Fibroblast of skin of abdomen (primary cell): ENCODE results near the gene LDLRAD4.
A peak's percentile ranks its signal among the peaks of the same experiment; 100 is the strongest.

Experiments
- DNase-seq: peaks from one replicate; pipeline ENCODE4 v3.0.0-alpha.2; 2013

LDLRAD4 gene

DNA sequence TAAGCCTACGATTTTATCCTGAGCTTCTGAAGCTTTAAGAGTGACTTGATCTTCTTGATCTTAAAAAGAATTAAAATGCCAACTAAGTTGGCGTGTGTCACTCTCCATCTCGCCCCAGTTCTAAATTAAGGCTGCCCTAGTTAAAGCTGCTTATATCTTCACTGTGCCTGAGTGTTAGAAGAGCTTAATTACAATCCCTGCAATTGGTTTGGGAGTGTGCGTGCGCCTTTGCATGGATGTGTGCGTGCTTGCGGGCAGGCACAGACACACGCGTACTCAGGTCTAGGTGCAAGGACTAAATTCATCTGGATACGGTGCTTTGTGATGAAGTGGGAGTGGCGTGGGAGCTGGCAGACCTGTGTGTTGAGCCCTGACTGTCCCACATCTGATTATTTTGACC, 306.3 kb downstream of the LDLRAD4 start:
- DNase-seq: no peak

DNA sequence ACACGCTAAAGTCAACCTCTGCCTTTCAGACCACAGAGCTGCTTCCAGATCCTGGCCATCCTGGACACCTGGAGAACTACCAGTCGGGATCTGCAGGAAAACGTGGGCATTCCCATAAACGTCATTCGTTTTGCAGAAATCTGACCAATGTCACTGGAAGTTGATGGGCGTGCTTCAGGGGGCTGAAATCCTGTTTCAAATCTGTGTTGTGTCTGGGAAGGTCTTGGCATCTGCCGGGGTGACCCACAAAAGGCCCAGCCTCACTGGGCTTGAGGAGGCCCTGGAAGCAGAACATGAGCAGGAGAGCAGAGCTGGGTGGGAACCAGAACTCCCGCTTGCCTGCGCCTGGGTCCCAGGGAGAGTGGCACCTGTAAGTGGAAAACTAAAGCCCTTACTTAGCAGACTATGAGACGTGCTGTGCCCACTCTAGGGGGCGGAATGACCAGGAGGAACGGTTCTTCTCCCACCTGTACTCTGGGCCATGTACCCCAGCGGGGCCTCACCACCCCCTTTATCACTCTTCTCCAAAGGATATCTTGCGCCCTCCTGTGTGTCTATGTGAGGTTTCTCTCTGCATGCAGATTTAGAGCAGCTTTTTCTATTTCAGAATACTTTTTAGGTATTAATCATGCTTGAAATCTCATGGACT, 306.9 kb downstream of the LDLRAD4 start:
- DNase-seq: no peak

DNA sequence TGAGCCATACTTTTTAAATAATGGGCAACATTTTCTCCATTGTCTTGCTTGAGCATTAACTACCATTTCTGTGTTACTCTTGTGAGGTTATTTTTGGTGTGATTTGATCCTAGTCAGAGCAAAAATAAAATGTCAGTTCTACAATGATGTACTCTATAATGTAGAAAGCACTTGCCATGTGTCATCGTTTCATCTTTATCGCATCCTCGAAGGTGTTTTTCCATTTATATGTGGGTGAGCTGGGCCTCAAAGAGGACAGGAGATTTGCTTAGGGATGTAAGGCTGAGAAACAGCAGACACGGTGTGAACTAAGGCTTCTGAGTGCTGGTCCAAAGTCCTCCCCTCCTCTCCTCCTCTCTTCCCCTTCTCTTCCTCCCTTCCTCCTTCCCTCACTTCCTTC, 308.0 kb downstream of the LDLRAD4 start:
- no peak for DNase-seq

DNA sequence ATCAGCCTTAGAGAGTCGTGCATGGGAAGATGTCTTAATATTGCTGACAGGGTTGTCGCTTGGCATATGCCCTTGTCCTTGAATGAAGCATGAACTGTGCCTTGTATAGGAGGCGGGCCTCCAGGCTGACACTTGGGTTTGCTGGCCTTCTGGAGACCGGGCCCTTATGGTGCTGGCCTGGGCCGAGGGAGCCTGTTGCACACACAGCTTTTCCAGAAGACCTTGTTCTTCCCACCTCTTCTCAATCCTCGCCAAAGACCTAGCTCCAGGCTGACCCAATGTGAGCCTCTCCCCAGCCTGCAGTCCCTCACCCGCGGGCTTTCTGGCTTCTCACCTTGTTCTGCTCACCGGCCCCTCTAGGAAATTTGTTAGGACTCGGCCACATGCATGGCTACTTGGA, 308.7 kb downstream of the LDLRAD4 start:
- no peak for DNase-seq

DNA sequence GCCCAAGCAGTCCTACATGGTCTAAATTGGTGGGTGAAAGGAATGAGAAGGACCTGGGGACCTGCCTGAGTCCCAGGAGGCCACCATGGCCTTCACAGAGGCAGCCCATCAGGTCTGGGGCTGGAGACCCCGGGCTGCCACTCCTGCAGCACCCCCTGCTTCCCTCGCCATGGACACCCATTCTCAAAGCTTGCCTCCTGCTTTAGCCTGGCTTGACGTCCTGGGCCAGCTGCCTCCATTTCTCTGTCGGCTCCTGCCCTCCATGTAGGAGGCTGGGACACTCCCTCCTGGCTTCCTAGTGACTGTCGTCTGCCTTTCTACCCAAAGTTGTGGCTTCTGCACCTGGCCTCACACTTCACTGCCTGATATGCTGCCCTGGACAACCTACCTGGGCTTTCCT, 309.2 kb downstream of the LDLRAD4 start:
- no peak for DNase-seq

DNA sequence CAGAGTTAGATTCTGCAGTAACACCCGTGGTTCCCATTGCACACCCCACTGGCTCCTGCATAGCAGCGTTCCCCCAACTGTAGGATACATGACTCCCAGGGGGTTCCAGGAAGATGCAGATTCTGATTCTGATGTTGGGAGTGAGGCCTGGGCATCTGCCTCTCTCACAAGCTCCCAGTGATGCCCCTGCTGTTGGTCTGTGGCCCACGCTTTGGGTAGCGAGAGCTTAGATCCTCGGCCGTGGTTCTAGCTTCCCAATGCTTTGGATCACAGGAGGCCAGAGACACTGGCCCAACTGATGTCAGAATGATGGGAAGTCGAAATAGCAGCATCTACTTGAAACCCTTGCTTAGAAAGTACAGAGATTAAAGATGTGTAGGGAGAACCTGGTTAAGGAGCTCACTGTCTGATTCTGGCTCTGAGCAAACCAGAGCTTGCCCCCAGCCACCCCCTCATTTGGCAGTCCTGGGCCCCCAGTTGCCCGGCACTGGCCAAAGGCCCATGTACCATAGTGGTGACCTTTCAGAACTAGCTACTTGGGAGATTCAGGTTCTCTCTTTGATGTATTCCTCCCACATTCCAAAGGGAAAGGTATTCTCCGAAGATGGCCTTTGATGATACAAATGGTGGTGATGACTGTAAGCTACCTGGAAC, 310.3 kb downstream of the LDLRAD4 start:
- no peak for DNase-seq

DNA sequence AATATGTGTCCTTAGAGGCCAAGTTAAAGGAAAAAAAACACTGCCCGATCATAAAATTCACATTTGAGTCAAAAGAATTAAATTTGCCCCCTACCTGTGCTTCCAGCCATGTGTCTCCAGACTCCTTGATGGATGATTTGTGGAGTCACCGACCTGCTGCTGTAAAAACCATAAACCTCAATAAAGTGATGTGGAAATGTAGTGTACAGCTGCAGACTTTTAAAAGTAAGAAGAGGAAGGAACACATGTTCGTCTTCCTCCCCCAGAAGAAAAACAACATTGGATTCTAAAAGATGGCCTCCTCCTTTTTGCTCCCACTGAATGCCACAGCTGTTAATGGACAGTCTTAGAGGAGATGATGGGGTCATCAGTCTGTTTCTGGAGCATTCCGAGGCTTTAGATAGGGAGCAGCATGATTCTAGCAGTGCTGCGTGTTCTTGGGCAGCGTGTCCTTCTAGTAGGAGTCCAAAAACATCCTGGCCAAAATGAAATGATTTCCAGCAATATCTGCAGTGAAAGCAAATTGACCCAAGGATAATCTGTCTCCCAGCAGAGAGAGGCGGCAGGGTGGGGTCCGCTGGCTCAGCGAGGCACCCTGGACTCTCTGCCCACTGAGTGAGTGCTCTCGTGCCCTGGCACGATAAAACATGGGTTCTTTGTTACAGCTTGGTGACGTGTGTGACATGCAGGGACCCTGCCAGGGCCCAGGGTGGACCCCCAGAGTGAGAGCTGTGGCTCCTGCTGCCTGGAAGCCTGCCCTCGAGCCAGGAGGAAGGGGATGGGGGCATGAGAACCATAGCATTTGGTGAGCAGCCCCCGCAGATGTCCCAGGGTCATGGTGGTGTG, 311.7 kb downstream of the LDLRAD4 start:
- no peak for DNase-seq

DNA sequence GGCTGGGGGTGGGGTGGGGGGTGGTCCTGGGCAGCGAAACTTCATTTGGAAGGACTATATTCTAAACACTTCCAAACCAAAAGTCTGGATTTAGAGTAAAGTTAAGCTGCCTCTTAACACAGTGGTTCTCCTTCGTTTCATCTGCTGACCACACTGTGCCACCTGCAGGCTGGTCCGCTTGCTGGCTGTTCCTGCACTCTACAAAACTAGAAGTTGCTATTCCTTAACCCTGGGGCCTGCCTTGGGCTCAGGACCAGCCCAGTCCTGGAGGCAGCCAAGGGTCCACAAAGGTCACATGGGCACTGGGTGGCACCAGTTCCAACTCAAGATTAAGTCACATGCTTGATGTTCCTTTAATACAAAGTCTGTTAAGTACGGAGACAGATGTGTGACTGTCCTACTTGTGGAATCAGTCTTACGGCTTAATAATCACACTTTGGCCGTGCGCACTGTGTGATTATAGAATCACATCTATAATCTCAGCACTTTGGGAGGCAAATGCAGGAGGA, 312.4 kb downstream of the LDLRAD4 start:
- DNase-seq: peak; percentile 51

DNA sequence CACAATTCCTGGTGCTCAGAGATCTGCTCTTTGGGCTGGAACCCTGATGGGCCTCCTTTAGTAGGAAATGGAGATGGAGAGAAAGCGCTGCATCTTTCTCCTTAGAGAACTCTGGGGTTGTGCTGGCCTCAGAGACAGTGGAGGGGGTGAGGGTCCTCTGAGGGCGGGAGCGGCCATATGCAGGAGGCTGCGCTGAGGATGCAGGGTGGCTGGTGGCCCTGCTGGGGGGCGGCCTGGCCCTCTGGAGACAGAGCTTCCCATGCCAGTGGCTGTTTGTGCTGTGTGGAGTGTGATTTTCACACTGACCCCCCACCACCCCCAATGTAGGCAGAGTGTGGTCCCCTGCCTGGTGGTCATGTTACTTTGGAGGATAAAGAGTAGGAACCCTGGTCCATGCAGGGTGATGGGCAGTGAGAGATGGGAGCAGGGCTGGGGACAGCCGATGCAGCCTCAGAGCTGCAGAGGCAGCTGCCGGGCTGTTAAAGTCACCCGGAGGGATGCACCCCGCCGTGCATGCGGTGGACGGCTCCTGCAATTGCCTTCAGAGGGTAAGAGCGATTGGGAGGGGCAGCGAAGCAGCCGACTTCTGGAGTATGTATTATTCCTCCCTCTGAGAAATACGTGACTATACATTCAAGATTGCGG, 313.2 kb downstream of the LDLRAD4 start:
- no peak for DNase-seq

DNA sequence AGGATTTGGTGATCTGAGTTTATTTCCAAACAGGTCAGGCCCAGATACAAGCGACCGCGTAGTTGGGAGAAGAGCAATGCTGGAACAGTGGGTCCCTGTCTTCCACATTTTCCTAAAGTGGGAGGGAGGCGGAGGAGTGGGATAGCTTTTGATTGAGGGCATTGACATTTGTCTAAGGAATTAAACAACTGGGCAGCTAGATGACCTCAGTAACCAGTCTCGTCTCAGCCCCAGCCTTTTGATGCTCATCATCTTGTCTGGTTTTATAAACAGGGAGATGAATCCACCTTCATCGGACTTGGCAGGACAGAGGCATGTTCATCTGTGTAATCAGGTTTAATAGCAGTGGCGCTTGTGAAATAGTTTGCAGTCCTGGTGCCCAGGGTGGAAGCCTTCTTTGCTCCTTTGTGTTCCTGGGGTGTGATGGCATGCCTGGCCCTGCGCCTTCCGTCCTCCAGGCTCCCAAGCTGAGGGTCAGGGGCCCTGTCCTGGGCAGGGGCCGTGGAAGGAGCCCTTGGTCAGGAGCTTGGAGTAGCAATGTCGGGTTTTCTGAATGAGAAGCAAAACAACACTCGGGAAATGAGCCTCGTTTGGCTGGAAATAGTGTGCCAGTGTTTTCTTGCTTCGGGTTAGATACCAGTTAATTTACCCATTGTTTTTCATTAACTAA, 314.0 kb downstream of the LDLRAD4 start:
- DNase-seq: no peak

DNA sequence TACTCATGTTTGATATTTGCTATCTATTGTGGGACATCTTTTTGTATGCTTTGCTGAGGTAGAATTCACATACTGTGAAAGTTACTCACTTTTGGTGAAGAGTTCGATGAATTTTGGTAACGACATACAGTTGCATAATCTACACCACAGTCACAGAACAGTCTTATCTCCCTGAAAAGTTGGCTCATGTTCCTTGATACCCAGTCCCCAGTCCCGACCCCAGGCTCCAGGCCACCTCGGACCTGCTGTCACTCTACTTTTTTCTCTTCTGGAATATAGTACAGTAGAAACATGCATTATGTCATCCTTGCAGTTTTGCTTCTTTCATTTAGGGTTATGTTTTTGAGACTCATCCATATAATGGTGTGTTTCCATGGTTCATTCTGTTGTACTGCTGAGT, 316.1 kb downstream of the LDLRAD4 start:
- DNase-seq: no peak

DNA sequence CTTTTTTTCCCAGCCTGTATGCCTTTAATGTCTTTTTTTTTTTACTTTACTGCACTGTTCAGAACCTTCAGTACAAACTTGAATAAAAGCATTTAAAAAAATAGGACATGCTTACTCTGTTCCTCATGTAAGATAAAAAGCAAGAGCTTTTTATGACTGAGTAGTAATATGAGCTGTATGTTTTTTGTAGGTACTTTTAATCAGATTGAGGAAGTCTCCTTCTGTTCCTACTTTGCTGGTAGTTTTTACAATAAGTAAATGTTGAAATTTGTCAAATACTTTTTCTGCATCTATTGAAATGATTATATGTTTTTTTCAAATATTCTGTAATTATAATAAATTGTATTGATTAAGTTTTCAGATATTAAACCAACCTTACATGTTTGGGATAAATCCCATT, 318.0 kb downstream of the LDLRAD4 start:
- no peak for DNase-seq

DNA sequence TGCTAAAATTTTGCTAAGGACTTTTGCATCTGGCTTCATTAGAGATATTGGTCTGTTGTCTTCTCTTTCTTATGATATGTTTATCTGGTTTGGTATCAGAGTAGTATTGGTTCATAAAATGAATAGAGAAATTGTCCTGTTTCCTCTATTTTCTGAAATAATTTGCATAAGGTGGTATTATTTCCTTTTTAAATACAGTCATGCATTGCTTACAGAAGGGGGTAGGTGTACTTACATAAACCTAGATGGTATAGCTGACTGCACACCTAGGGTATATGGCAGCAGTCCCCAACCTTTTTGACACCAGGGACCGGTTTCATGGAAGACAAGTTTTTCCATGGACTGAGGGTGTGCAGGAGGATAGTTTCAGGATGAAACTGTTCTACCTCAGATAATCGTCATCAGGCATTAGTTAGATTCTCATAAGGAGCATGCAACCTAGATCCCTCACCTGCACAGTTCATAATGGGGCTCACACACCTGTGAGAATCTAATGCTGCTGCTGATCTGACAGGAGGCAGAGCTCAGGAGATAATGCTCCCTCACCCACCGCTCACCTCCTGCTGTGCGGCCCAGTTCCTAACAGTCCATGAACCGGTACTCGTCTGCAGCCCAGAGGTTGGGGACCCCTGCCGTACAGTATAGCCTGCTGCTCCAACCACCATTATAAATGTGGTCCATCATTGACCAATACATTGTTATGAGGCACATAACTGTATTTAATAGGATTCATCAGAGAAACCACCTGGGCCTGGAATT, 318.6 kb downstream of the LDLRAD4 start:
- no peak for DNase-seq

DNA sequence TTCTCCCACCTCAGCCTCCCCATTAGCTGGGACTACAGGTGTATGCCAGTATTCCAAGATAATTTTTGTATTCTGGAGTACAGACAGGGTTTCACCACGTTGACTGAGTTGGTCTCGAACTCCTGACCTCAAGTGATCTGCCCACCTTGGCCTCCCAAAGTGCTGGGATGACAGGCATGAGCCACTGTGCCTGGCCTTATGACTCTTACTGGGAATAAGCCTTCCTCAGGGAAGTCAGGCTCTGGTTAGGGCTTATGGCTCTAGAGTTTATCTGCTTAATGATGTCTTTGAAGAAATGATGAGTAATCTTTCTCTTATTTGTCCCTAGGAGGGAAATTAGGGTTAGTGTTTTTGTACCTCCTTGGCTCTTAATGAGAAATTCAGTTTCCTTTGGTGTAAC, 320.1 kb downstream of the LDLRAD4 start:
- no peak for DNase-seq

DNA sequence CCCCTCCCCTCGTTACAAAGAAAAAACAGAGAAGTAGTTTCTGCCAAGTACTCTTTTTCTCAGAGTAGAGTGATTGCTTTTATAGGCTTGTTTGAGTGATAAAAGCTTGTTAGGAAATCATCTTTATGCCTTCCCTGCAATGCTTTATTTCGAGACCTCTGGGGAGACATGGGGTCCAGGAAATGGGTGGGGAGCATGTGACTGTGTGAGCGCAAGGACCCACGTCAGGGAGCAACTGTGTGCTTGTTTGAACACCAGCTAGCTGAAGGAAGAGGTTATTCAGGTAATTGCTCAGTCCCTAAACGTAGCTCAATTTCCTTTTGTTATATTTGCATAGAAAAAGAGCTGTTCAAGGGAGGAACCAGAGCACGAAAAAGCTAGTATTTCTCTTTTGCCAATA, 320.5 kb downstream of the LDLRAD4 start:
- no peak for DNase-seq

DNA sequence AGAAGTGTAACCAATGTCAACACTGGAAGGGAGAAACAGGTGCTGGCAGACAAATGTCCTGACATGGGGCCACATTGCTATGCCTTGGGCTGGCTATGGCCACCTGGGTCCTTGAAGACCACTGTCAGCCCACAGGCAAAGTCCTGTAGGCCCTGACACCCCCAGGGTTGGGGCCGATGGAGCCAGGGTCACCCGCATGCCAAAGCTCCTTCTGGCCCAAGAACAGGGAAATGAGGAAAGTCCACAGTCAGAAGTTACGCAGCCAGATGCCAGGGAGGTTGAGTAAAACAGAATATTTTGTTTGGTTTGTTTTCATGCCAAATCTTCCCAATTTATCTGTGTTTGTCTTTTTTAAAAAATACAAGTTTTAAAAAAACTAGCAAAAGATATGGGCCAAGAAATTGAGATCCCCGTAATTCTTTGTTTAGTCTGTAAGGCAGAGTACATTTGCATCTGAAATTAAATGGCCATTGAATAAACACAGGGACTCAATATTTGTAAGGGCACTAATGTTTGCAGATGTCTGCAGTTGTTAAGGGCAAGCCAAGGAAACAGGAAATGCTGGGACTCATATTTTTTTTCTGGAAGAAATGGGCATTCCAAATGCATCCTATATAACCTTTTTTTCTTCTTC, 321.4 kb downstream of the LDLRAD4 start:
- no peak for DNase-seq

DNA sequence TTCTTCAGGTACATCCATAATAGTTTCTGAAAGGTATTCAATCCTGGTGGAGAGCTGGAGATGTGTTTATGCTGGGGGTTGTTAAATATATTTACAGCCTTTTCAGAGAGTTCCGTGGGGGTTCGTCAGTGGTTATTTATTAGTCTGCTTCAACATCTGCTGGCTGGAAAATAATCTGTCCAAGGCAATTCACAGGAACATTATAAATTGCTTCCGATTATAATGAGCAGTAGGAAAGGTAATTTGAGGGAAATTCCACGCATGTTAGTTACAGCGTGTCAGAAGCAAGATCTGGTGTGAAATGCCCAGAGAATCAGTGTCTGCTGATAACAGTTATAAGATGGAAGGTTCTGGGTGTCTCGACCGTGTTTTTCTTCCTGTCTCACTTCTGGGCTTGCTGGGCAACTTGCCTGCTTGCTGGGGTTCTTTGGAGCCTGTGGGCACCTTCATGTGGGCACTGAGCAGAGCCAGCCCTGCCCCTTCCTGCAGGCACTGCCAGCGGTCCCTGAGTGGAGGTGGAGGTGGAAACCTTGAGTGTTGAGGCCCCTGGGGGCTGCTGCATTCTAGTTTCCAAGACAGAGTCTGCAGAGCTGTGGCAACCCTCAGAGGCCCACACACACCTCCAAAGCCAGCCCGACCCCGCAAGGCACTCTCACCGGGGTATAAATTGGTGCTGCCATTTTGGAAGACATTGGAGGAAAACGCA, 322.1 kb downstream of the LDLRAD4 start:
- DNase-seq: no peak

DNA sequence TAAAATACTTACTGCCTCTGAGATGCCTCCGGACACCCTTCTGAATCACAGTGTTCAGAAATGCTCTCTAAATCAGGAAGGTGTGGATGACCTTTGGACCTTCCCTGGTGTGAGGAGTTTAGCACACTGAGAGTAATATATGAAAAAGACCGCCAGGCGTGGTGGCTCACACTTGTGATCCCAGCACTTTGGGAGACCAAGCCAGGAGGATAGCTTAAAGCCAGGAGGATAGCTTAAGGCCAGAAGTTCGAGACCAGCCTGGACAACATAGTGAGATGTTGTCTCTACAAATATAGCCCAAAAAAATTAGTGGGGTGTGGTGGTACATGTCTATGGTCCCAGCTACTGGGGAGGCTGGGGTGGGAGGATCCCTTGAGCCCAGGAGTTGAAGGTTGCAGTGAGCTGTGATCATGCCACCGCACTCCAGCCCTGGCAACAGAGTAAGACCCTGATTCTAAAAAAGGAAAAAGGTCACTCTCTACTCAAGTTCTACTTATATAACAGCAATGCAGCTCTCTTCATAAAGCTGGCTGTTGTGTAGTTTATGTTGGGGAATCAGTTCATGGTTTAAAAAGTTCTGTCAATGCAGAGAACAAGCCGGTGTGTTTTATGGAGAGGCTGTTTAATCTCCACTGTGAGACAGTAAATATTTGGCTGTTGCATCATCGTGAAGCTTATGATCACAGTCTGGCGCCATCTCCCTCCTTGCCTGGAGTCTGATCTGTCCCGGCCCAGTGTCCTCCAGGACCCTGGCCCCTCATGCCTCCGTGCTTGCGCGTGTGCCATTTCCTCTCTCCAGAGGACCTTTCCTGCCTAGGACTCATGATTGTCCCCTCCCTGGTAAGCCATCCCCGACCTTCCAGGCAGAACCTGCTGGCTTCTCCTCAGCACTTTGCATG, 323.3 kb downstream of the LDLRAD4 start:
- no peak for DNase-seq

DNA sequence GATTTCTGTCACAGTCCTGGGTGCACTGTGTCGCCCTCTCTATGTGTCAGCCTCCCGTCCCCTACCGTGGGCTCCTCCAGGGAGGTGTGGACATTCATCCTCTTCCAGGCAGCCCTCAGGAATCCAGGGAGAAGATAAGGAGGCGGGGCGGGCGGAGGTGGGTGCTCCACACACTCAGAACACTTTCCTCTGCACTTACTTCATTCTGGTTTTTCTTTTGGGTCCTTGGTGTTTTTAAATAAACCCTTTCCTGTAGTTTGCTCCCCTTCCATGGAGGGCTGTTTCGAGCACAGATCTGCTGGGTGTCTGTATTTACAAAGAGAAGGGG, 323.9 kb downstream of the LDLRAD4 start:
- DNase-seq: no peak

DNA sequence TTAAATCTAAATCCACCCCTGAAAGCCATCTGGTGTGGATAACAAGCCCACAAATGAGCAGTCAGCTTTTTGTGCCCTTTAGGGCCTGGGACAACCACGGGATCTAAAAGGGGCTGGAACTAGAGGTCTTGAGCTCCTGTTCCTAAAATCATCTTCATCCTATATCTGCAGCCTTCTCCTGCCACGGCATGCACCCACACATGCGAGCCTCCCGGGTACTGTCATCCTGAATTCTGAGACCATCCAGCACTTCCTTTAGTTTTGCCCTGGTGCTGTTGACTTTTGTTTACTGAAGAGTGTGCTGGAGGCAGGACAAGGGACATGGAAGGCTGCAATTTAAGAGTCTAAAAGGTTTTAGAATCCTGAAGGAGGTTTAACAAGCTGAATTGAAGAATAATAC, 324.6 kb downstream of the LDLRAD4 start:
- DNase-seq: no peak
